A549 (cell line): Measurements from ENCODE around the gene LGI1.

Experiments
- CTCF ChIP-seq: fragments of >200 bp; sonication (Bioruptor Twin); formaldehyde crosslinking; IDR thresholded peaks from 3 replicates; pipeline ENCODE4 v1.5.1; 2016
- JUNB ChIP-seq: fragments of >200 bp; sonication (Bioruptor Twin); formaldehyde crosslinking; IDR thresholded peaks from 2 replicates; pipeline ENCODE4 v1.6.1; 2016
- MYC ChIP-seq: IDR thresholded peaks from 2 replicates; pipeline ENCODE4 v1.6.1; 2012; ENCODE audit warnings: mild to moderate bottlenecking, inconsistent platforms, low read length, improper control_type of control experiment, borderline replicate concordance
- POLR2A ChIP-seq: IDR thresholded peaks from 2 replicates; pipeline ENCODE4 v1.6.1; 2012; ENCODE audit warnings: mild to moderate bottlenecking, low read length
- RAD21 ChIP-seq, 2 experiments: fragments of >200 bp in 1 of 2; sonication (Bioruptor Twin) in 1 of 2; formaldehyde crosslinking in 1 of 2; IDR thresholded peaks in 1 of 2; conservative IDR thresholded peaks in 1 of 2; 2 replicates in 1 of 2; 3 replicates in 1 of 2; pipeline ENCODE4 v1.6.1; 2012 to 2018; ENCODE audit warnings: inconsistent platforms in 1 of 2
- RFX5 ChIP-seq: fragments of 450-650 bp; IDR thresholded peaks from 2 replicates; pipeline ENCODE4 v1.7.1; 2014; ENCODE audit warnings: antibody characterized with exemption, mild to moderate bottlenecking, moderate library complexity

GRCh38 chr10:93767724-93768399 is 10.1 kb downstream of the LGI1 start:
- TF ChIP-seq RAD21 (conservative IDR thresholded peaks at IDR 0.05 in 1 of 2, IDR thresholded peaks at IDR 0.05 in 1 of 2) (no peak), POLR2A (no peak), CTCF (no peak), MYC (no peak), RFX5 (no peak), JUNB (no peak)
